NCI-H748 (cell line): ENCODE data around the gene SLC17A9.

ENCODE experiments used
- DNase-seq: peaks from one replicate; lab custom pipeline; 2025; ENCODE audit not compliant: unreplicated experiment; lab: John Stamatoyannopoulos, UW

The SLC17A9 gene

DNA sequence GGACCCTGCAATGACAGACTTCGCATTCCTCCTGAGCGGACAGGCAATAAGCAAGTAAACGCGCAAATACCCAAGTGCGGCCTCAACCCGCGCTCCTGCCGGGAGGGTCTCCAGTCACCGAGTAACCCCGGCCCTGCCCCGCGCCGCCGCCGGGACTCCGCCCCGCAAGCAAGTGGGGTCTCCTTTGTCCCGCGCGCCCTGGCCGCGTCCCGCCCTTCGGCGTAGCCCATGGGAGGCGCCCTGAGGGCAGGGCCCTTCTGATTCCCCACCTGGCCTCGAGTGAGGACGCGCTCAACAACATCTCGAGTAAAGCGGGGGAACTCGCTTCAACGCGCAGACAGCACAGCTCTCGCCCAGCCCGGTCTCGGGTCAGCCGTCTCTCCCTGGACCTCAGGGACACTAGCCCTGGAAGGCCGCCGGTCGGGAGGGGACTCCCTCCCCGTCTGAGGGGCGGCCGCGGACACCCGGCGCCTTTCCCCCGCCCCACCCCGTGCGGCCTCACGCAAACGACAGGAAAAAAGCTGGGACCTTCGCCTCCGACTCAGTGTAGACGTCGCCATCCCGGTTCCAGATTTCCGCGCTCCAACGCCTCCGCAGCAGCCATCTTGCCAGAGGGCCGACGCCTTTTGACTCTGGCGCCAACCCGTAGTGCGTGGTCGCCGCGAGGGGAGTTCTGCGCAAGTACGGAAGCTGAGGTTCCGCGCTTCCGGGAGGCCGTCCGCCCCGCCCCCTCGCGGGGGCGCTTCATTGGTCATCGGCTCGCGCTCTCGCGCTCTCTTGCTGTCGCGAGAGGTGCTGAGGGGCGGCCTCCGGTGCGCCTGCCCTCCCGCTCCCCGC is 15.0 kb upstream of the SLC17A9 start:
- DNase-seq, result peak; percentile 94

DNA sequence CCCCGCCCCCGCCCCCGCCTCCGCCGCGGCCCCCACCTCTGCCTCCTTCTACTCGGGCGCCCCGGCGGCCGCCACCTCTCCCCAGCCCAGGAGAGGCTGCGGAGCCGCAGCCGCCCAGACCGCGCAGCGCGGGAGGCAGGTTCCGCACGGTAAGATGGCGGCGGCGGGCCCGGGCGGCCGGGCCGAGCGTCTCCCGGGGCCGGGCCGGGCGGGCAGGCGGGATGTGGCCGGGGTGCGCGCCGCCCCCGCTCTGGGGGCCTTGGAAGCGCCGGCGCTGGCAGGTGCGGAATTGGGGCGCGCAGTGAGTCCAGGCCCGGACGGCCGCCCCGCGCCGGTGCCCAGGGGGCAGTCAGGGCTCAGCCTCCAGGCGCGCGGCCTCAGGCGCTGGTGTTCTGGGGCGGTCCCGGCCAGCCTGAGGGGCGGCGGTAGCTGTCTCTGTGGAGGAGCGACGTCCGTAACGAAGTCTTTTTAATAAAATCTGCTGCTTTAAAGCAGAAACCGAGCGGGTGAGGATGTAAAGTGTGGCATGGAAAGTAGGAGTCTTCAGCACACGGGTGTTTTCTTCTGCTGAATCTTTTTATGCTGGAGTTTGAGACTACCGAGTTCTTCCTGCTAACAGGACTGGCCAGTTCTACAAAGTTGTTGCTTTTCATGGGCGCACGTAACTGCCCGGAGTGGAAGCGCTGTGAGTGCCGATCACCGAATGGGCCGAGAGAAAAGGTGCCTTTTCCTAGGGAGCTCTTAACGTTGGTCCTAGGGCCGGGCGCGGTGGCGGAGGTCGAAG is 14.2 kb upstream of the SLC17A9 start, which contains the start of gene GID8:
GID8 (plus strand) TSS at position 43 of the 784 bp plus-strand sequence. CDS start 3,356 bp downstream, outside the sequence.
- DNase-seq, result peak; percentile 43

DNA sequence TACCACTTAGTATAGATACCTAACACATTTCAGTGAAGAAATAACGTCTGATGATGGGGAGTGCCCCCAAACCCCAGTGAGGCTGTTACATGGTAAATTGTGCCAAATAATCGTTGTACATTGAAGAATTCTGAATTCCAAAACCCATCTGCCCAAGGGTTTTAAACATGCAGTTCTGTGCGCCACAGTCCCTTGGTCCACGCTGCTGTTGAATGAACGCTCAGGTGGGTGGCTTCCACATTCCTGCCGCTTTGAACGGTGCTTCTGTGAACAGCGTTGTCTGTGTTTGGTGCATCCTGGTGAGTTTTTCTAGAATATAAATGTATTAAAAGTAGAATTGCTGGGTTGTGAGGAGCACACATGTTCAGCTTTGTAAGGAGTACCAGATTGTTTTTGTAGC is 11.6 kb upstream of the SLC17A9 start:
- DNase-seq, result no peak

DNA sequence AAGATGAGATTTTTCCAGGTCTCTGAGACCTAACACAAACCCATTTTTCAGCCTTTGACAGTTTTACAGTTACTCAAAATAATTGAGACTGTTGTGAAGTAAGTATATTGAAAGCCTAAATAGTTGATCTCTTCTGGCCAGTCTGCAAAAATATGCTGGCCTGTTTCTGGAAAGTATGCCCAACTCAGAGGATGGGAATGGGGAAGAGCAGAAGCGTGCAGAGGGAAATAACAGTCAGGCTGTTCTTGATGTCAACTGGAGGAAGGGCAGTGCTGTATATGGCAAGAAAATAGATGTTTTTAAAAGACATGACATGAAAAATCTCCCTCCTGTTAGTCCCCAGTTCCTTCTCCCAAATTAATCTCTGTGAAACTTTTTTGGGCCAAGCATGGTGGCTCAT is 10.7 kb upstream of the SLC17A9 start:
- DNase-seq, result no peak

DNA sequence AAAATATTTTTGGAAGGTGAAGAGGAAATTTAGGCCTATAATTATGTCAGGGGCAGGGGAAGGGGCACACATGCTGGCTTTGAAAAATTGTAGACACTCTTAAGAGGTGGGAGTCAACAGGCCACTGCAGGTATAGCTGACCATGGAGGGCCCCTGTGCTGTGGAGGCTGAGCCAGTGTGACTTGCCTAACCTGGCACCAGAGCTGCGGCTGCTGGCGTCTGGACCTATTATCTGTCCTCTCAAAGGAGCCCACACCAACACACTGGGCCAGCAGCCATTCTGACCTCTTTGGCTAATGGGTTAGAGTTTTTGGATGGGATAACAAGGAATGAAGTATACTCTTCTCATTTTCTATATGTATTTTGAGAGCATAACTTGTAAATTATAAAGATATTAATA is 10.1 kb upstream of the SLC17A9 start:
- no peak for DNase-seq

DNA sequence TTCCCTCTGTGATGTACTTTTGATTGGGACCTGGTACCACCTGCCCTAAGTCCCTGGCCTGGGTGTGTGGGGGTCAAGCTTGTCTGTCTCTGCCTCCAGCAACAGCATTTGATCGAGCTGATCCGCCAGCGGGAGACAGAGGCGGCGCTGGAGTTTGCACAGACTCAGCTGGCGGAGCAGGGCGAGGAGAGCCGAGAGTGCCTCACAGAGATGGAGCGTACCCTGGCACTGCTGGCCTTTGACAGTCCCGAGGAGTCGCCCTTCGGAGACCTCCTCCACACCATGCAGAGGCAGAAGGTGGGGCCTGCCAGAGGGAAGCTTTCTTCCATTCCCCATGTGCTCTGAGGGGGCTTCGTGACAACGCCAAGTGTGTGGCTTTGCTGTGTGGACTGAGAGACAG is 9.1 kb upstream of the SLC17A9 start:
- no peak for DNase-seq

DNA sequence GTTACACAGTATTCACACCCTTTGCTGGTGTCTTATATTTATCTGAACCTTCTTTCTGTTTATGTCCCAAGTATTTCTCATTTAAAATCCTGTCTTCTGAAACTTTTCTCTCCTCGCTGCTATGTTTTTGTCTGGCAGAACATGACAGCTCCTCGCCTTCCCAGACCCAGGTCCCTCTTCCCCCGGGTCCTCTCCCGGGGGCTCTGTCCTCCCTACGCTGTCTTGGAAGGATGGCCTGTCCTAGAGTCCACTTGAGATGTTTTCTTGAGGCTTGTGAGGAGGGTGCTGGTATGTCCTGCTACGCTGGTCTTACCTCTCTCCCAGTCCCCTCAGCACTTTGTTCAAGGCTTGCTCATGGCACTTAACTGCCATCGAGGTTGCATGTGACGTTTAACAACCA is 8.3 kb upstream of the SLC17A9 start:
- DNase-seq, result no peak

DNA sequence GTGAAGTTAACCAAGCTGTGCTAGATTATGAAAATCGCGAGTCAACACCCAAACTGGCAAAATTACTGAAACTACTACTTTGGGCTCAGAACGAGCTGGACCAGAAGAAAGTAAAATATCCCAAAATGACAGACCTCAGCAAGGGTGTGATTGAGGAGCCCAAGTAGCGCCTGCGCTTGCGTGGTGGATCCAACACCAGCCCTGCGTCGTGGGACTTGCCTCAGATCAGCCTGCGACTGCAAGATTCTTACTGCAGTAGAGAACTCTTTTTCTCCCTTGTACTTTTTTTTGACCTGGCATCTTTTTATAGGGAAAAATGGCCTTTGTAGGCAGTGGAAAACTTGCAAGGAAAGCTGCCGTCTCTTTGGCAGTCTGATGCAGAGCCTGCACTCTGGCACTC is 7.8 kb upstream of the SLC17A9 start:
- DNase-seq, result no peak

DNA sequence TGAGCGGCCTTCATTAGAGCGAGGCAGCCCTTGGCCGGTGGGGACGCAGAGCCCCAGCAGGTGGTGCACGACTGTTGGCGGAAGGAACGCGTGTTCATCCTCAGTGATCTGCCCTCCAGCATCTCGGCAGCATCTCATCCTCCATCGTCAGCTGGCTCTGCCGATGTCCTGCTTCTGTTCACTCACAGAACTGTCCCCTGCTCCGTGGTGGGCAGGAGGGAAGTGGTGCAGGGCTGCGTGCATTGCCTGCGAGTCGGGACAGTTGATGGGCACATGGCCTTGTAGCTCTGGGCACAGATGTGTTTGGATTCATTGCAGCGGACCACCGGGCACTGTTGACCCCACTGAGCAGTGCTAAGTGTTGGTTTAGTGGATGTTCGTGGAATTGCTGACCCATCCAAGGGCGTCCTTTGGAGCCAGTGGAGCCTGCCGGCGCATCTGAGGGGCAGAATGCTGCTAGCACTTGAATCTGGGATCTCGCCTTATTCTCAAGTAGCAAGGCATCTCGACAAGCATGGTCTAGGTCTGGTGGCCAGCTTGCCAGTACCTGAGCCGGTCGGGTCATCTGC is 6.7 kb upstream of the SLC17A9 start:
- DNase-seq, result no peak

DNA sequence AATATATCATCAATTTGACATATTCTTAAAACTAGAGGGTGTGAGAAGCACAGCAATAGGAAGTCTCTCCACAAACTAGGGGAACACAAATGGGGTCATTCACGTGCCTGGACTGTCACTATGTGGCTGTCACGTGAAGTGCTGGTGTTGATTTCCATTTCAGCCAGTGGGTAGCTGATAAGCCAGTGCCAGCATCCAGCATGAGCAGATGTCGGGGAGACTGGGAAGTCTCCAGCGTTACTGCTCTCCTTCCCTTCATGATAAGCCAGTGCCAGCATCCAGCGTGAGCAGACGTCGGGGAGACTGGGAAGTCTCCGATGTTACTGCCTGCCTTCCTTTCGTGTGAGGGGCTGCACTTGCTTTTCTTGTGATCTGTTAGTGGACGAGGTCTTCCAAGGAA is 5.6 kb upstream of the SLC17A9 start:
- DNase-seq, result no peak

DNA sequence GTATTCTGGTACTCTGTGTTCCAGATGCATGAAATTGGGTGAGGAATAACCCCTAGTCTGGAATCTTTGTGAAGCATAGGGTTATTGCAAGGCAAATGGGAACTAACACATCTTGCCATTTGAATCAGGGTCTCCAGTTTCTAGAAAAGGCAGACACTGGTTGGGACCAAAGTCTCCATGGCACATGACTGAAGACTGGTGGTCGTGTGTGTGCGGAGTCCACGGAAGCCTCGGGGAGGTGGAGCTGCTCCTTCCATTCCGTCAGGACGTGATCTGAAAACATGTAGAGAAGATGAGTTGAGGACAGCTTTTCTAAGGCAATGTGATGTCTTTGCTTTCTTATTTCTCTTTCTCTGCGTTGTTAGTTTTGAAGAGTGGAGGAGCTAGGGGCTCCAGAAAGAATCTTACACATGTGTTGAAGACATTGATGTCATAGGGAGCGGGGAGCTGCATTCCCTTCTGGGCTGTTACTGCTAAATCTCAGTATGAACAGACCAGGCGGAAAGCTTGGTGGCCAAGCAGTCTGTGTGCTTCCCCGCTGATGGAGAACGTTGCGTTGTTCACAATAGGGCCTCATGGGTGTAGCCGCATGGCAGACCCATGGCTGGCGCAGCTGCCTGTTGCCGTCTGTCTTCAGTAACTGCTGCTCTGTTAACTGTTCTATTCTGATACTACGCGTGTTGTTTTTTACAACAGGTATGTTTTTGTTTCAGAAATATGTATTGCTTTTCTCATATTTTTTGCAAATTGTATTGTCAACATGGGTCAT is 4.8 kb upstream of the SLC17A9 start:
- no peak for DNase-seq

DNA sequence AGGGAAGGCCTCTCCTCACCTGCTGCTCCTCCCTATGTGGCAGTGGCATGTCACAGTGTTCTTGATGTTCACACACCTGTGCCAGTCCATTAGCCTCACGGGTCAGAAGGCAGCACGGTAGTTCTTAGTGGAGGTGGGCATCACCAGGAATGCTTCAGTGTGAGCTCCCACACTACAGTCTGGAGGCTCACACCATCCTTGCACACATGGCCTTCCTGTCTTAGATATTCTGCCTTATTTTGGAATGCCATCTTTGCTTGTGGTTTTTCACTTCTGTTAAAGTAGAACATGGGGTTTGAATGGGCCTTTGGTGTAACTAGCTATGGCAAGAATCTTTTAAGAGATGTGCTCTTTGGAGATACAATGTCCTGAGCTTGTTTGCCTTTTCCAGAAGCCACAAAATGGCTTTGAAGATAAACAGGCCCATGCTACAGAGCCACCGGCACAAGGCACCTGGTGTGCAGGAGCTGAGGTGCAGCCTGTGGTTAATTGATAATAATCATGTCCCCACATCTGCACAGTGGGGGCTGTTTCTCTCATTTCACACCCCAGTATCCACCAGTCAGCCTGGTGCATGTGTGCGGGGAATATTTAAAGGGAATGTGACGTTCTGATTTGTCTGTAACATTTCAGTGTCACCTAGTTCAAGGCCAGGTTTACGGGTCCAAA is 3.2 kb upstream of the SLC17A9 start:
- DNase-seq, result no peak

DNA sequence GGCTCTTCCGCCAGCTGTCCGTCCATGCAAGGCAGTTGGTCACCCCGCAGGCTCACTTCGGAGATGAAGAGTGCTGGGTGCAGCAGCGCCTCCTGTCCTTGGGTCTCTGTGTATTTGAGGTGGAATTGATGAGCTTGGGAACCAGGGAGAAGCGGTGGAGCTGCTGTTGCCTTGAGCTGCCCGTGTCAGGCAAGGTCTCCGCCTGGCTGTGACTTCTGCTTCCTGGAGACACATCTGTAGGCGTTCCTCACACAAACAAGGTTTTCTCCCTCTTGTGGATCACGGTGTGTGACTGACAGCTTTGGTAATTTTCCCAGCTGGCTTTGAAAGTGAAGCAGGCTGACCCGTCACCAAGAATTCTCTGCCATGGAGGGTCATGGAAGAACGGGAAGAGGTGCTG is 2.5 kb upstream of the SLC17A9 start:
- no peak for DNase-seq

DNA sequence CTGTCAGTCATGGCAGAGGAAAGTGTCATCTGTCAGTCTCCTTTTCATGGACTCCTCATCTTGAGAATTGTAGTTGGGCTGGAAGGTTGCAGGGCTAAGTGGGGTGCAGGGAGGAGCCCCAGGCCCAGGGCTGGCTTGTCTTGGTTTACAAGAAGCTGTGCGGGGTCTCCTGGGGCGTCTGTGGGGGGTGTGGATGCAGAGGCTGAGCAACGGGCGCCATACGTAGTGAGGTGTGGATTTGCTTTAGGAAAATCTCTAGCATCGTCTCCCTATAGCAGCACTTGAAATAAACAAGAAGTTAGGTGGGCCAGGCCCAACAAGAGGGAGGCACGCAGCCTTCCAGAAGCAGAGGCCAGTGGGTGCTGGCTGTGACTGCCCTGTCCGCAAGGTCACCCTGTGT is 1.8 kb upstream of the SLC17A9 start:
- no peak for DNase-seq

DNA sequence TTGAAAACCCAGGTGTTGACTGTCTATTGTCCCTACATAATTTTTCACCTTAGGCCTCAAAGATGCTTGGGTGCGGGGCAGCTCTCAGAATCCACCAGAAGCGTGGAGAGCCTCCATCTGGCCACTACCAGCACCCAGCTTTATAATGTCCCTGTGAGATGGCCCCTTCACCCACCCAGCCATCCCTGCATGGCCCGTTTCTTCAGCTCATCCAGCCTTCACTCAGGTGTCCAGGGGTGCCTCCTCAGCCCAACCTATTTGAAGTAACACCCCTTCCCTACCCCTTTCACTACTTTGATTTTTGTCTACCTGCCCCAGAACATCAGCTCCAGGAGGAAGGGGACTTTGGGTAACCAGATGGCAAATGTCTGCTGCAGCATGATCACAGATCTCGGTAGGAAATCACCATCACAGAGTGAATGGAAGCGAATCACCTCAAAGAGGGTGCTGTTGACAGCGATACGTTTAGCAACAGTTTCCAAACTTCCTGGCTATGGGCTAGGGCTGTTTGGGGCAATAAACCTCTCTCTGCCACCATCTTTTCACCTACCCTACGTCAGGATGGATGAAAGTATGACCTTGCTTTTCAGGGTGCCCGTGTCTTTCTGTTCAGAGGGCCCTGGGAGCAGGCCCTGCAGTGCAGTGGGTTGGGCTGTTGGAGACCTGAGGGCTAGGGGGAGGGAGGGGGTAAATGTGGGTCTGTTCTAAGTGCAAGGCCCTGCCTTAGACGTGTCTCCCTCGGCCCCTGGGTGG is 1.2 kb upstream of the SLC17A9 start:
- no peak for DNase-seq

DNA sequence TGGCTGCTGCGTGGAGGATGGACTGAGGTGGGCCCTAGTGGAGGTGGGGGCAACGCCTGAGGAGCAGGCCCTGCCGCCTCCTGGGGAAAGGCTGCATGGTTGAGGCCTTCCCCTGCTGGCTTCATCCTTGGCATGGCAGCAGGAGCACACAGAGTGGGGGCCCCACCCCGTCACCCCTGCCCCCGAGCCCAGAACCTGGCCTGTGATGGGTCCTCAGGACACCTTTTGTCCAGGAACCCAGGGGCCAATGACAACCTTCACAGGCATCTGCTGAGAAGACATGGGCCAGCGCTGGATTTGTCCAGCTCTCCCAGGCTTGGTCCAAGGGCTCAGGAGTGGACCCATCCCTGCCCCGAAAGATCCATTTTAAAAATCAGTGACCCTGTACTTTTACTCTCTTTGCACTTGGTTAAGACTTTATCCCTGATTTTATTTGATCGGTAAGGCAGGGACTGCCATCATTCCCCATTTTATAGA is 575 bp upstream of the SLC17A9 start:
- no peak for DNase-seq

DNA sequence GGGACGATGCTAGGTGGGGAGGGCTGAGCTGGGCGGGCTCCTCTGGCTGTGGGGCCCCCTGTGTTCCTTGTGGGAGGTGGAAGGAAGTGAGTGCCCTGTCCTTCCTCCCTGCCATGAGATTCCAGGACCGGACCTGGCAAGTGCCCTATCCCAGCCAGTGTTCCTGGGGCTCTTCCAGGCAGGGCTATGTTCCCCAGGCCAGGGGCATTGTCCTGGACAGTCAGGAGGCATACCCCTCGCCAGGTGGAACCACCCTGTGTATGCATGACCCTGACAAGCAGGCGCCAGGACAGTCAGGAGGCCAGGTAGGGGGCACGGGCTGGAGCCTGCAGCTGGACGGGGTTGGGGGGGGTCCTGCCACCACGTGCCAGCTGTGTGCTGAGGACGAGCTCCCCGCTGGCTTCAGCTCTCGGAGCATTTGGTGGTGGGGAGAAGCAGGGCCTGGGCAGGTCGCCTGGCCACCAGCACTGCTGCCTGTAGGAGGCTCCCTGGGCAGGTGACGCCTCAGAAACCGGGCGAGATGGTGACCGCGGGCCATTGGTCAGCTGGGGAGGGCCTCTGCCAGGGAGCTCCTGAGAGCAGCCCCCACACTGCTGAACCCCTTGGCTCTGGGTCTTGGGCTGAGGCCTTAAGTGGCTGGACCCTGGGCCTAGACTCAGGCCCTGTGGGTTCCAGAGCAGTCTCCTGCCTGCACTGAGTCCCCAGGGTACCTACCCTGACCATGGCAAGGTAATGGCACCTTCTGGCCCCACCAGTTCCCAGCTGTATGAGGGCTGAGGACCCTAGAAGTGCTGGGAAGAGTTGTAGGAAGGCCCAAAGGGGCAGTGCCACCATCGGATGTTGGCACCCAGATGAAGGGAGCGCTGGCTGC is 694 bp downstream of the SLC17A9 start:
- no peak for DNase-seq

DNA sequence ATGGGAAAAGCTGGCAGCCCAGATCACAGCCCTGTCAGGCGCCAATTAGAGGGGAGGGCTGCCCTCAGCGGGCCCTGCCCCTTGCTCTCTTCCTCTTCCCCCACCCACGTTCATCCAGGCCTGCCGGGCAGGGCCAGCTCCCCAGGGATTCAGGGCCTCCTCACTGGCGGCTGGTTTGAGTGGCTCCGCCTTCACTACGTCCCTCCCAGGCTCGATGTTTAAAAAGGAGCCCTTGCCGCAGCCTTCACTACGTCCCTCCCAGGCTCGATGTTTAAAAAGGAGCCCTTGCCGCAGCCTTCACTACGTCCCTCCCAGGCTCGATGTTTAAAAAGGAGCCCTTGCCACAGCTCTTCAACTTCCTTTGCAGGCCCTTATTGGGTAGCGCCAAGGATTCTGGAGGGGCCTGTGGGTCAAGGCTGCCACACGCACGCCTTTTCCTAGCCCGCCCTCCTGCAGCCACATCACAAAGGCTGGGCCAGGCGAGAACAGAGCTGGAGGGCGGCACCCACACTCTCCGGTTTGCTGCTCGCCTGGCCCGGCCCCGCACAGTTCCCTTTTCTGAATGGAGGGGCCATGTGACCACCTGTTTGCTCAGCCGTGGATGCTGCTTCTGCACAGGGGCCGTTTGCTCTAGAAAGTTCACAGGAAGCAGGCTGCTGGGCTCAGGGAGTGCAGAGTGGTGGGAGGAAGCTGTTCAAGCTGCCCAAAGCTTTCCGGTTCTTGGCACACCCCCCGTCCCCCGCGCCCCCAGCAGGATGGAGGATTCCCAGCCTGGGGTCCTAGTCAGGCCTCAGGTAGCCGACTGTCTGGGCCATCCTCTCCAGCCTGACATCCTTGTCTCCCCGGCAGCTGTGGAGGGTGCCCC is 1.6 kb downstream of the SLC17A9 start:
- DNase-seq, result peak; percentile 76
